ENCODE data around the gene PPL. TPM values are rescaled to one million over a fixed set of nuclear protein-coding genes. Genes with fewer than 3 reads are reported as not detected.

The PPL gene
- total RNA-seq, 1 donor, result 0.81 TPM

- DNase-seq (ENCODE audit: low read depth in 2 of 3, low spot score in 2 of 3), result no peak
Observed at GRCh38 chr16:4839942-4840341, 97.0 kb downstream of the PPL start.

- DNase-seq (ENCODE audit: low read depth in 2 of 3, low spot score in 2 of 3), result no peak
Observed at GRCh38 chr16:4837733-4838501, 99.0 kb downstream of the PPL start.

- no peak for DNase-seq (ENCODE audit: low read depth in 2 of 3, low spot score in 2 of 3)
Observed at GRCh38 chr16:4836727-4837126, 100.2 kb downstream of the PPL start.

GRCh38 chr16:4833584-4833983 is 103.4 kb downstream of the PPL start:
- DNase-seq (ENCODE audit: low read depth in 2 of 3, low spot score in 2 of 3), result no peak

GRCh38 chr16:4832698-4833343 is 104.1 kb downstream of the PPL start:
- DNase-seq (ENCODE audit: low read depth in 2 of 3, low spot score in 2 of 3), result no peak

Other genes with a start within 250 kb of the PPL start
- 48.7 TPM for gene NUDT16L1, start 243.6 kb downstream of the PPL start, total RNA-seq
- gene ANKS3, start 202.9 kb downstream of the PPL start, total RNA-seq, result 22.1 TPM
- gene DNAAF8, start 202.6 kb downstream of the PPL start, total RNA-seq, result 0.54 TPM
- 27.5 TPM for gene ZNF500, start 170.0 kb downstream of the PPL start, total RNA-seq
- not detected for gene SEPTIN12, start 148.8 kb downstream of the PPL start, total RNA-seq
- gene SMIM22, start 141.8 kb downstream of the PPL start, total RNA-seq, result not detected
- gene ROGDI, start 134.5 kb downstream of the PPL start, total RNA-seq, result 28.5 TPM
- gene GLYR1, start 89.9 kb downstream of the PPL start, total RNA-seq, result 39.6 TPM
- gene UBN1, start 89.7 kb downstream of the PPL start, total RNA-seq, result 30.4 TPM
- under 0.01 TPM for gene SEC14L5, start 21.2 kb upstream of the PPL start, total RNA-seq
- 29.4 TPM for gene NAGPA, start 96.8 kb upstream of the PPL start, total RNA-seq
- gene C16orf89, start 128.8 kb upstream of the PPL start, total RNA-seq, result not detected
- 22.6 TPM for gene ALG1, start 134.7 kb upstream of the PPL start, total RNA-seq
- 10.0 TPM for gene EEF2KMT, start 160.6 kb upstream of the PPL start, total RNA-seq

Data from hematopoietic multipotent progenitor cell (in vitro differentiated cells).